Fibroblast of villous mesenchyme (primary cell): ENCODE data around the gene CST7. TPM values are rescaled to one million over a fixed set of nuclear protein-coding genes. Genes with fewer than 3 reads are reported as not detected.

ENCODE experiments used
- DNase-seq: peaks from one replicate; pipeline ENCODE4 v3.0.0-alpha.2; 2010; ENCODE audit warnings: low read depth
- H3K4me3 ChIP-seq: 2 replicates; pipeline ENCODE4 v1.5.1; 2011; ENCODE audit warnings: low read depth, mild to moderate bottlenecking, low read length
- CTCF ChIP-seq: IDR thresholded peaks from 2 replicates; pipeline ENCODE4 v1.5.1; 2012; ENCODE audit warnings: low read depth, mild to moderate bottlenecking, low read length; ENCODE audit not compliant: insufficient read depth
- total RNA-seq: library from RNA; depleted of rRNA; stranded (reverse); fragments of >200 nt; gene quantifications from 2 replicates; pipeline ENCODE4 v1.2.3, GENCODE V29; 2012

CST7 gene
- total RNA-seq, 1 donor = not detected

DNA sequence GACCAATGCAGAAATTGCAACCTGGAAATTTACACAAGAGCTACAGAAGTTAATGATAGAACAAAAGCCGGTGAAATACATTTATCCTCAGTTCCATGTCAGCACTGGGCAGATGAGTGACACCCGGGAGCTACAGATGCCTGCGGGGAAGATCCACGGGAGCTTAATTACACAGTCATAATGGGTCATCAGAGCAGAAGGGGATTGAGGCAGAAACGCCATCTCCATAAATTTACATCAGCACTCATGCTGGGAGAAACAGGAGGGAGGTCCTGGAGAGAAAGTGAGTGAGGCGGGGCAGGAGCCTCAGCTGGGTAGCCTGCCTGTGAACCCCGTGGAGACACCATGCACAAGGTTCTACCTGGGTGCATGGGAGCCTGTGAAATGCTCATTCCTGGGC, 37.6 kb upstream of the CST7 start:
- no peak for DNase-seq
- TF ChIP-seq CTCF = no peak
- H3K4me3 ChIP-seq = no peak overlapping the region

DNA sequence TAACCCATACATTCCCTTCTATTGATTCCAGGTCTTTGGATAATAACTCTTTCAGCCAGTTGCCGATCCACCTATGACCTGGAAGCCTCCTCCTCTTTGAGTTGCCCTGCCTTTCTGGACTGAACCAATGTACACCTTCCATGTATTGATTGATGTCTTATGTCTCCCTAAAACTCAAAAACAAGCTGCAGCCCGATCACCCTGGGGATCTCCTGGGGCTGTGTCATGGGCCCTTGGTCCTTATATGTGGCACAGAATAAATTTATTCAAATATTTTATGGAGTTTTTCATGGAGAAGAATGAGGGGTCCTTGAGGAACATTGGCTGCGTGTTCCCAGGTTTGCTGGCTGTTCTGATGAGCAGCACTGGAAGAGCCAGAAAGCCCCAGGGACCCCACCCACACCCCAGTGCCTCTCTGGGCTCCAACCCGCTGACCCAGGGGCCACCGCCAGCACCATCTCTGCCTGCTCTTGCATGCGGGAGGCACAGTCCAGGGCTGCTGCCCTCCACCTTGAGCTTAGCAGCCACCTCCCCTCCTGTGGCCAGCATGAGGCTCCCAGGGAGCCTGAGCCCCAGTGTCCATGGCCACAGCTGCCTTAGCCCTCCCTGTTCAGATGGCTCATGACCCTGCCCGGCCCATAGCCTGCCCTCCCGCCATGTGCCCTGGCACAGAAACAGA, 36.5 kb upstream of the CST7 start:
- no peak for DNase-seq
- TF ChIP-seq CTCF = no peak
- H3K4me3 ChIP-seq = no peak overlapping the region

DNA sequence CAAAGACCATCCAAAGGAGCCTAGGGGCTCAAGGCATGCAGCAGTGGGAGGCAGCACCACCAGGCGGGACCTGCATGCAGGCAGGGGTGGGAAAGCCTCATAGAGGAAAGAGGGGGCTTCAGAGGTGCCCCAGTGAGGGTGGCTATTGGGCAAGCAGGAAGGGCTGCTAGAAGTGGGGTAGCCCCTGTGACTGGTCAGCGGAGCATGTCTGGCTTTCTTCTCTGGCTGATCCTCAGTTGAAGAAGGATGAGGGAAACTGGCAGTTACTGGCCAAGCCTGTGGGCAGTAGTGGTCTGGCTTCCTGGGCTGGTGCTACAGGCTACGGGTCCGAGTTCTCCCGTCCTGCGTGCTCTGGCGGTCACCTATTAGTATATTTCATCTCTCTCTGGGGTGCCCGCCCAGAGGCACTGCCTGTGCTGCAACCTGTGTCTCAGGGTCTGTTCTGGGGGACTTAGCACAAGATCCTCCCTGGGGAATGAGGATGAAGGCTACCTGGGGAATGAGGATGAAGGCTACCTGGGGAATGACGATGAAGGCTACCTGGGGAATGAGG, 35.9 kb upstream of the CST7 start:
- DNase-seq = no peak
- TF ChIP-seq CTCF = no peak
- no peak overlapping the region for H3K4me3 ChIP-seq

DNA sequence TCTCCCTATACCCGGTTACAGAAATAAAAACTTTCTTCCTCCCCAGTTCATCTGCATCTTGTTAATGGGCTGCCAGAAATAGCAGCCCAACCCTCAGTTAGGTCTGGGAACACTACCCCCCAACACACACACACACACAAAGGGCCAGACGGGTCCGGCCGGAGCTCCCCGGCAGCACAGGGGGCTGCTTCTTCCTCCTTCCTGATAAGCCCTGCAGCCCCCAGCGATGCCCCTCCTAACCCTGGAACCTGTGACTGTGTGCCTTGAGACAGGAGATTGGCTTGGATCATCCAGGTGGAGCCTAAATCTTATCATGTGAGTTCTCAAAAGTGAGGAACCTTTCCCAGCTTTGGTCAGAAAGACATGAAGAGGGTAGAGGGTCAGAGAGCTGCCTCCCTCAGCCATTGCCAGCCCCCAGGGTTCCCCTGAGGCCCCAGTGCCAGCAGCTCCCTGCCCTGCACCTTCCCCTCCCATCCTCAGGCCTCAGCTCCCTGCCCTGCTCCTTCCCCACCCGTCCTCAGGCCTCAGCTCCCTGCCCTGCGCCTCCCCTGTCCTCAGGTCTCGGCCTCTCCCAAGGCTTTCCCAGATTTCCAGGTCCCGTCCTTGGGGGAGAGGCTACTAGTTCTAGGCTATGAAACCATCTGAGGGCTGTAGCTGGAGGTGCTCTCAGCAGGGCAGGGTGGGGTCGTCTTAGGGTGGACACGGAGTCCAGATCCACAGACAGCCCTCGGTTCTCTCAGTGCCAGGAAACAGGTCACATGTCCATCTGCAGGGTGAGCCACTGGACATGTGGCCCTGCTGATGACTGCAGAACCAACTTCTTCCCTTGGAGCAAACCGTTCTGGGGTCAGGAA, 34.5 kb upstream of the CST7 start:
- no peak overlapping the region for H3K4me3 ChIP-seq
- TF ChIP-seq CTCF = no peak
- no peak for DNase-seq

GRCh38 chr20:24915440-24915839, 33.6 kb upstream of the CST7 start:
- no peak for DNase-seq
- no peak for TF ChIP-seq CTCF
- no peak overlapping the region for H3K4me3 ChIP-seq

DNA sequence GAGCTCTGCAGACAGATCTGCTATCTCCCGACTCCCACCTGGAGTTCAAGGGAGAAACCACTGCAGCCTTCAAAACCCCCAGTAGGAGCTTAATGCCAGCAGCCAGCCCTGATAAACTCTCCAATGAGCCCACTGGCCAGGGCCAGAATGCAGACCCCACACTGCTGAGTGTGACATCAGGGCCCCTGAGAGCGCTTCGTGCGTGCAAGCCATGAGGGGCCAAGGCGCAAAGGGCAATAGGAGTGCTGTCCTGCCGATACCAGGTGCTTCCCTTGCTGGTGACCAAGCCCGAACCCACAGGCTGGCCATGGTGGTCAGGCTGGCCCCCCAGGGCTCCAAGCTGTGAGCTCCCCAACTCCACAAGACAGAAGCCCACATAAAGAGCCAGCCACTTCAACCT, 33.2 kb upstream of the CST7 start:
- TF ChIP-seq CTCF = no peak

More for the DNA sequence above, 33.2 kb upstream of the CST7 start:
- H3K4me3 ChIP-seq = no peak overlapping the region
- DNase-seq = no peak
